ENCODE measurements around the gene SPRR2B. TPM values are rescaled to one million over a fixed set of nuclear protein-coding genes. Genes with fewer than 3 reads are reported as not detected.

The SPRR2B gene
- total and polyA plus RNA-seq, 9 of the 15 experiments (the other 6 are each of a cell fraction or from before 2014, with no cell fraction given), result not detected

GRCh38 chr1:153058826-153059784, 12.3 kb downstream of the SPRR2B start (continued):
- TF ChIP-seq ARID3A (IDR thresholded peaks at IDR 0.05; ENCODE audit: borderline replicate concordance, low read depth, low read length), result peak; percentile 52; the same call in 1 of the 2 replicates
- TF ChIP-seq L3MBTL2 (IDR thresholded peaks at IDR 0.05), result peak; percentile 37; the same call in 1 of the 2 replicates
- TF ChIP-seq TAF9B (IDR thresholded peaks at IDR 0.05; ENCODE audit: partially characterized antibody), result no peak
- TF ChIP-seq RBM25 (IDR thresholded peaks at IDR 0.05; ENCODE audit: low read depth, low read length, severe bottlenecking), result no peak
- 0 out of 2 replicates have a peak, but pooled peaks have one; percentile 5 for TF ChIP-seq TOE1 (IDR thresholded peaks at IDR 0.05; ENCODE audit: borderline replicate concordance)
- no peak for TF ChIP-seq TOE1 (CRISPR knock-in tag; IDR thresholded peaks at IDR 0.05; ENCODE audit: borderline replicate concordance, low read depth)
- TF ChIP-seq ZBTB9 (CRISPR knock-in tag; IDR thresholded peaks at IDR 0.05), result peak; percentile 96
- no peak for TF ChIP-seq RFX5 (IDR thresholded peaks at IDR 0.05; ENCODE audit: low read depth, low read length)
- peak; percentile 62 for TF ChIP-seq PRDM10 (IDR thresholded peaks at IDR 0.05; ENCODE audit: partially characterized antibody)
- peak; percentile 84 for TF ChIP-seq TCF3 (CRISPR knock-in tag; IDR thresholded peaks at IDR 0.05)
- peak; percentile 94 for TF ChIP-seq ATF3 (IDR thresholded peaks at IDR 0.05)
- TF ChIP-seq ATF3 (CRISPR knock-in tag; conservative IDR thresholded peaks at IDR 0.05), result peak; percentile 80; the same call in 1 of the 2 replicates
- TF ChIP-seq SMAD1 (IDR thresholded peaks at IDR 0.05; ENCODE audit: low read depth, low read length, partially characterized antibody), result peak; percentile 84
- peak; percentile 33; the same call in 1 of the 2 replicates for TF ChIP-seq NBN (IDR thresholded peaks at IDR 0.05; ENCODE audit: low read depth)
- peak; percentile 89 for TF ChIP-seq LEF1 (IDR thresholded peaks at IDR 0.05)
- TF ChIP-seq HDAC1 (IDR thresholded peaks at IDR 0.05), result peak in 1 of 2 experiments; percentile 52; a peak in 2 of 4 replicates
- TF ChIP-seq MBD2 (IDR thresholded peaks at IDR 0.05; ENCODE audit: borderline replicate concordance, low read depth), result peak; percentile 72
- peak; percentile 94 for TF ChIP-seq CBFA2T3 (IDR thresholded peaks at IDR 0.05)
- peak; percentile 98 for TF ChIP-seq SMARCC2 (IDR thresholded peaks at IDR 0.05; ENCODE audit: low read depth)
- no peak for TF ChIP-seq ATF1 (CRISPR knock-in tag; IDR thresholded peaks at IDR 0.05)
- TF ChIP-seq ATF1 (tag; IDR thresholded peaks at IDR 0.05), result peak; percentile 71
